Activated CD8-positive, alpha-beta memory T cell treated with anti-CD3 and anti-CD28 coated beads for 24 hours (primary cell): ENCODE measurements around the gene MAMSTR.
"Not testable (repeated sequence)": the region's sequence is repeated elsewhere in the genome, so short reads cannot be mapped to it uniquely, and the experiment has no call there.

Experiments
- DNase-seq: peaks from one replicate; pipeline ENCODE4 v3.0.0-alpha.2; 2020

Gene MAMSTR

DNA sequence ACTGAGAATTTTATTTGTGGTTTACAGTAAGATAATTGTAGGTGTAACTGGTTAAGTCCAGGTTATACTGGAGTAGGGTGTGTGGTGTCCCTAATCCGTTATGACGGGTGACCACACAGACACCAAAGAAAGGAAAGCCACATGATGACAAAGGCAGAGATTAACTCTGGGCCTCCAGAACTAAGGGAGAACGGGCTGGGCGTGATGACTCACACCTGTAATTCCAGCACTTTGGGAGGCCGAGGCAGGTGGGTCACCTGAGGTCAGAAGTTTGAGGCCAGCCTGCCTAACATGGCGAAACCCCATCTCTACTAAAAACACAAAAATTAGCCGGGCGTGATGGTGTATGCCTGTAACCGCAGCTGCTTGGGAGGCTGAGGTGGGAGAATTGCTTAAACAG is 33.9 kb downstream of the MAMSTR start:
- DNase-seq = no peak

DNA sequence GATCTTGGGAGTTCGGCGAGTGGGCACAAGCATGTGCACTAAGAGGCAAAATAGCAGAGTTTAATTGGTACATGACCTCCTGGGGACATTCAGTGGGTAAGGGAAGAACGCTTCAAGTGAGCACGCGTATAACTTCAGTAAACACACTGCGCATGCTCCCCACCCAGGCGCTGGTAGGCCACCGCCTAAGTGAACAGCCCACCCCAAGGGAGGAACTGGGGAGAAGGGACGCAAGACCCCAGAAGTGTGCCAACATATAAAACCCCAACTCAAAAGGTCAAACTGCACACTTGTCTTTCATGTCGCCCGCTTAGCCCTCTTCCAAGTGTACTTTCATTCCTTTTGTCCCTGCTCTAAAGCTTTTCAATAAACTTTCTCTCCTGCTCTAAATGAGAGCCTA is 36.2 kb downstream of the MAMSTR start:
- peak; percentile 62 for DNase-seq

DNA sequence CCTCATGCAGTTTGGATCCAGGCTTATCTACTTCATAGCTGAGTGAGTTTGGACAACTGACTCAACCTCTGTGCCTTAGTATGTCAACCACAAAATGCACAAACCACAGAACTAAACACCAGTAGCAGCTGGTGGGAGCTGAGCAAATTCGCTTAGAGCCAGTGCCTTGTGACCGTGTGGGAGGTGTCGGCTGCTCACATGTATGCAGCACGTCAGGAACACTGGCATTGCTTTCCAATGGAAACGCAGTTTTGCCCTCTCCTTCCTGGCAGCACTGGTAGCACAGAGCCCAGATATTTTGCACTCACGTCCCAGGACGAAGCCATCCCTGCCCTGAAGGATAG is 38.4 kb downstream of the MAMSTR start:
- no peak for DNase-seq

DNA sequence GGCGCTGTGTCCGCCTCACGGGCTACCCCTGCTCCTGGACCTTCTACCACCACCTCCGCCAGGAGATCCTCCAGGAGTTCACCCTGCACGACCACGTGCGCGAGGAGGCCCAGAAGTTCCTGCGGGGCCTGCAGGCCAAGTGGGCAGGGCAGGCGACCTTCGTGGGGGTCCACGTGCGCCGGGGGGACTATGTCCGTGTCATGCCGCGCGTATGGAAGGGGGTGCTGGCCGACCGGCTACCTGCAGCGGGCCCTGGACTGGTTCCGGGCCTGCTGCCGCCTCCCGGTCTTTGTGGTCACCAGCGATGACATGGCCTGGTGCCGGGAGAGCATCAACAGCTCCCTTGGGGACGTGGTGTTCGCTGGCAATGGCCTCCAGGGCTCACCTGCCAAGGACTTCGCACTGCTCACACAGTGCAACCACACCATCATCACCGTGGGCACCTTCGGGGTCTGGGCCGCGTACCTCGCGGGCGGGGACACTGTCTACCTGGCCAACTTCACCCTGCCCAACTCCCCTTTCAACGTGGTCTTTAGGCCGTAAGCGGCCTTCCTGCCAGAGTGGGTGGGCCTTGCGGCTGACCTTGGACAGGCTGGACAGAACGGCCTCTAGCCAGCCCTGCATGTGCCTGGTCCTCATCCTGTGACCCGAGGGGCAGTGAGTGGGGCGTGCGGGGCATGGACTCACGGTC is 38.9 kb downstream of the MAMSTR start:
- no peak for DNase-seq

DNA sequence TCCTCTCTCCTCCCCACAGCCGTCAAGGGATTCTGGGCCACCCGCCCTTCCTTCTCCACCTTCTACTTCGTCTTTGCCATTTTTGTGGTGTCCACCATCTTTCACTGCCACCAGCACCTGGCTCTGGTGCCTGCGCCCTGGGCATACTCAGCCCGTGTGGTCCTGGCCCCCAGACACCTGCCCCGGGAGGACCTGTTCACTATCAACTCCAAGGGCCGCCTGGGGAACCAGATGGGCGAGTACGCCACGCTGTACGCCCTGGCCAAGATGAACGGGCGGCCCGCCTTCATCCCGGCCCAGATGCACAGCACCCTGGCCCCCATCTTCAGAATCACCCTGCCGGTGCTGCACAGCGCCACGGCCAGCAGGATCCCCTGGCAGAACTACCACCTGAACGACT is 39.5 kb downstream of the MAMSTR start:
- not testable (repeated sequence) for DNase-seq

DNA sequence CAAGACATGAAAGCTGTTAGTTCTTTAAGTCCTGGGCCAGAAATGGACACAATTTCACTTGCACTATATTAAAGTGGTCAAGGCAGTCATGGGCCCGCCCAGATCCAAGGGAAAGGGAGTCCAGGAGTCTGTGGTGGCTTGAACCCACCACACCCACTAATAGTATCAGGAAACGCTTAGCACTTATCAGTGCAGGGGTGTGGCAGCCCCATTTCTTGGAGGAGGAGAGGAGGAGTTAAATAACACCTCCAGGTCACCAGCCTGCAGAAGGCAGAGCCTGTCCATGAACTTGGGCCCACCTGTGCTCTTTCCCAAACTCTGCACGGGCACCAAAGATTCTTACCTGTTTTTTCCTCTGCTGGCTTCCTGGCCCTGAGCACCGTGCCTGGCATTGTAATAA is 41.3 kb downstream of the MAMSTR start:
- DNase-seq = no peak

DNA sequence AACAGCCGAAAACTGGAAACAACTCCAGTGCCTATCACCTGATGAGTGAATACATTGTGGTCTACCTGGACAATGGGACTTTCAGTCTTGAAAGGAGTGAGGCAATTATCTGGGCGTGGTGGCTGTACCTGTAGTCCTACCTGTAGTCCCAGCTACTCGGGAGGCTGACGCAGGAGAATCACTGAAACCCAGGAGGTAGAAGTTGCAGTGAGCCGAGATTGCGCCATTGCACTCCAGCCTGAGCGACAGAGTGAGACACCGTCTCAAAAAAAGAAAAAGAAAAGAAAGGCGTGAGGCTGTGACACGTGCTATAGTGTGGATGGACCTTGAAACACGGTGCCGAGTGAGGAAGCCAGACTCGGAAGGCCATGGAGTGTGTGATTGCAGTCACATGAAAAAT is 42.6 kb downstream of the MAMSTR start:
- no peak for DNase-seq

DNA sequence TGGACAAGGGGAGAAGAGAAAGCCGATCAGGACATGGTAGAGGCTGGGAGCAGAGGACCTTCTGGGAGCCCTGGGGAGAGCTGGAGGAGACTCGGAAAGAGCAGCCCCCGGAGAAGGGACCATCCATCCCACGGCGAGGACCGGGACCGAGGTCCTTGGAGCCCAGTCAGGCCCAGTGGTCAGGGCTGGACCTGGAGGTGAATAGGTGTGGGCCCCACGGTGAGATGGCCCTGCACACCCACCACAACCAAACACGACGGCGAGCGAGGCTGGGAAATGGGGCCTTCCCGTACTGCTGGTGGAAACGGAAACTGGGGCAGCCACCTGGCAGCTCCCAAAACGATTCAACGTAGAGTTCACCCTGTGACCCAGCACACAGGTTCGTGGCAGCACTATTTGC is 43.0 kb downstream of the MAMSTR start:
- DNase-seq = no peak

DNA sequence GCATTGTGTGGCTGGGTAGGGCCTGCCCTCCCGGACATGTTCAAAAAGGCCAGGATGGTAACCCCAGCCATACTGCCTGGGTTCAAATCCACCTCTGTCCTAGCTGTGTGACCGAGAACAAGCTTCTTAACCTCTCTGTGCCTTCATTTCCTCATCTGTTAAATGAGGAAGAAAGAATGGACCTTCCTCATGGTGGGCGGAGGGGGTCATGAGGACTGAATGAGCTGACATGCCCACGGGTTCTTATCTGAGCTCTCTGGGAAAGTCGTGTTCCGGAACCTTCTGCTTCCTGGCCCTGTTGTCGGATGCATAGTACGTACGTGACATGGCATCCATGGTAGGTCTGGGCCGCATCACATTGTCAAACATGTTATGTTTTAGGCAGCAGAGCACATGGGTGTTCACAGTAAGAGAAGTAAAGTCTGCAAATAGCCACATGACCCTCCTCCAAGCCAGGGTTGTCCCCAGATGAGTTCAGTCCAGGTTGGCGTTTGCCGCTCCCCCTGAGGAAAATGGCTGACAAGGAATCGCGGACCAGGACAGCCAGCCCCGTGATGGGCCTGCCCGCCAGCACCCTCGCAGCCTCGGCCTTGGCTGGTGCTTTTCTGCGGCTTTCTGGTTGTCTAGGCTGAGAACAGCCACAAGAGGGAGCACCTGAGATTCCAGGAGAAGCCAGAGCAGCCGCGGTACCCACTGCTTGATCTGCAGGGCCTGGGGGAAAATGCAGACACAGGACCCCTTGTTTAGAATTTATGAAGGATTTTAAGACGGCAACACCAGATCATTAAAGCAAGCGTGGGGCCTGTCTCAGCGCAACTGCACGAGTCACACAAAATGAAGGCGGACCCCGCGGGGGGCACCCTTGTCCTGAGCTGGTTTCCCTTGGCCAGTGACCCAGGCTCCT is 44.4 kb downstream of the MAMSTR start:
- DNase-seq = peak; percentile 87

DNA sequence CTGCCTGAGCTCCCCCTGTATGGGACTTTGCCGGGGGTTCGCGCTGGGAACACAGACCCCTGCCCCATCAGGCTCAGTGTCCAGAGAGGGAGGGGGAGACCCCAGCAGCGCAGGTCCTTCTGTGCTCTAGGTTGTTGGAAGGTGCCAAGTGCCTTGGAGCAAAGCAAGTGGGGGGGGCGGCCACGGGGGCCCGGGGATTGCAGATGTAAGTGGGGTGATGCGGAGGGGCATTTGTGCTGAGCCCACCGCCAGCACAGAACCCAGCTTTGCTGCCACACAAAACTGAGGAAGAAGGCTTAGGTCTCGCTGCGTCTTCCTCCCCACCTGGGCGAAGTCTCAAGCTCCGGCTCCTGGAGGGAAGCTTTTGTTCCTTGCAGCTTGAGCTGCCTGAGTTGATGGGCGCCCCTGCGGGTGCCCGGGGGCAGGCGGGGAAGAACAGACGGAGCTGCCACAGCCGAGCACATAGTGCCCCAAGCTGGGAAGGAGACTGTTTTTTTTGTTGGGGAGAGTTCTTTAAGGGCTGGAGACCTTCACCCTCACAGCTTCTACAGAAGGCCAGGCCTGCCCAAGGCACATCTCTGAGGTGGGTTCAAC is 45.2 kb downstream of the MAMSTR start:
- DNase-seq = no peak

DNA sequence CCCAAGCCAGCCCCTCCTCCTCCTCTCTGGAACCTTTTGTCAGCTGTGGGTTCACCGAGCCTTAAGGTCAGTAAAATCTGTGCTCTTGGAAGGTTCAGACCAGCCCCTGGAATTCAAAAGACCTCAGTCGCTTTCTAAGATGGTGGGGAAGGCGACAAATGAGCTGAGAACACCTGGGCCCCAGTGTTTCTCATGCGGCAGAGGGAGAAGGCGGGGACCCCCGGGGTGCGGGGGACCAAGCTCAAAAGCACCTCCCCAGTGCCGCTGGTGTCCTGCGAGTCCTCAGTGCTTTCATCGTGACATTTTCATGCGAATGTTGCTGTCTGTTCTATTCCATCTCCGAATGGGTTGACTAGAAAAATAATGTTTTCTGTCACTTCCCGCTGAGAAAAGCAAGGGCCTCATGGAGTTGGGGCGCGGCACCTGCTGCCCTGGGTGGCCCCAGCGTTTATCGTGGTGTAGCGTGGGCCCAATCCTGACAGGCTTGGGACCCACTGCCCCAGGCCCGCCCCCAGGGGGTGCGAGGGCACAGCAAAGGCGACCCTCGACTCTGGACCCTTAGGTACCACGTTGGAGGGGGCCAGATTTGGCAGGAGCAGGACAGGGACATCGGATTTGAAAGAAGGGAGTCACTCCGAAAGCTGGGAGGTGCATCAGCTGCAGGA is 46.0 kb downstream of the MAMSTR start:
- no peak for DNase-seq

DNA sequence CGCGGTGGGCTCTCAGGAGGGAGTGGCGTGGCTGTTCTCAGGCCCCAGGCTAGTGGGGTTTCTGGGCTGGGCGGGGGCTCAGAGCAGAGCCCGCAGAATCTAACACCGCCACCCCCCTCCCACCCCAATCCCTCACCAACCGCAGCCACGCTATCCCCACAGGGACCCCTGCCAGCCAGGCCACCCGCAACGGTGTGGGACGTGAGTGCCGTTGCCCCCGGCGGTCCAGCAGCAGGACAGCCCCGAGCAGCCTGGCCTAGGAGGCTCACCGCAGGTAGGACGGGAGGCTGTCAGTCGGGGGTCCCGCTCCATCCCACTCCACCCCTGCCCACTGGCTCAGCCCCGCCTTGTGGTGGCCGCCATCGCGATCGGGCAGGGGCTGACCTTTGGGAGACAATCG is 46.5 kb downstream of the MAMSTR start, which contains the start of gene NTN5:
NTN5 (minus strand) TSS at position 24 of the 400 bp plus-strand sequence. CDS start 2,031 bp downstream, outside the sequence.
- DNase-seq = no peak

DNA sequence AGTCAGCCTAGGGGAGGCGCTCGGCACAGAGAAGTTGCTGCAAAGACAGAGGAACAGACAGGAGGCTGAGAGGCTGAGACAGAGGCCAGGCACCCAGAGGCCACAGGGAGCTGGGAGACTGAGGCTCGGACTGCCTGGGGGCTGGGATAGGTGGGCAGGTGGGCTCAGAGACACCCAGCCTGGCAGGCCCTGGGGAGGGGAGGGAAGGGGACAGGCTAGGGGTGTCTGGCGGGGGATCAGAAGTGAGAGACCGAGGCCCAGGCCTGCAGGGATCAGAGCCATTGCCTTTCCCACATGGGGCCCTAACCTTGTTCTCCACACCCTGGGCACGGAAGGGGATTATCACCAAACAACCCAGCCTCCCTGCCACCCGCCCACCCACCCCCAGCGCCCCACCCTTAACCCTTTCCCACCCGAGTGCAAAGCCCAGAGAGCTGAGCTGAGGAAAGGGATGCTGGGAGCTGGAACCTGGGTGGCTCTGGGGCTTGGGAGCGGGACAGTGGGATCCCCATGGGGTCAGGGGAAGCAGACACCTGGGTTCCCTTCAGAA is 48.0 kb downstream of the MAMSTR start:
- DNase-seq = no peak

DNA sequence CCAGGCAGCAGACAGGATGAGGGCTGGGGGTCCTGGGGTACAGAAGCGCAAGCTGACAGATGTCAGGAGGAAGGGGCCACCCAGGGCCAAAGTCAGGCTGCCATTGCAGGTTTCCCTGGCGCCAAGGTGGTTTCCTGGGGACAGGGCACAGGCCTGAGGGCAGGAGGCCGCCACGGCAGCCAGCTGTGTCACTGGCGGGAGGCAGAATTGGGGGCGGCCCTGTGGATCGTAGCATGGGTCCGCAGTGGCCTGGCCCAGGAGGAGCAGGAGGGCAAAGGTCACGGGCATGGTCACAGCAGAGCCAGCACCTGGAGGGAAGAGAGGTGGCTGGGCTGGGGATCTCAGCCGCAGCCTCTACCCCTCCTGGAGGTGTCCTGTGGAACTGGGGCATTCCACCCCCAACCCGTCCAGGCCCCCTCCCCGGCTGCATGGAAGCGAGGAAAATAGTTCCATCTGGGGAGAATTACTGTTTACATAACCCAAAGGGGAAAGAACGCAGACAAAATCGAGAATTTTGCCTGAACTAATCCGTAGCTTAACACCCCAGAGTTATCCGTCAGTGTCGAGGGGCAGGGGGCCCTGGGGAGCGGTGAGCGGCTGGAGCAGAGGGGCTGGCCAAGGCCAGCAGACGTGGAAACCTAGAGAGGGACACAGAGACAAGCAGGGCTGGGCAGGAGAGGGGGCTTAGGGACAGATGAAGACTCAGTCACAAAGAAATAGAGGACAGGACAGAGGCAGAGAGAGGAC is 48.7 kb downstream of the MAMSTR start:
- DNase-seq = no peak

DNA sequence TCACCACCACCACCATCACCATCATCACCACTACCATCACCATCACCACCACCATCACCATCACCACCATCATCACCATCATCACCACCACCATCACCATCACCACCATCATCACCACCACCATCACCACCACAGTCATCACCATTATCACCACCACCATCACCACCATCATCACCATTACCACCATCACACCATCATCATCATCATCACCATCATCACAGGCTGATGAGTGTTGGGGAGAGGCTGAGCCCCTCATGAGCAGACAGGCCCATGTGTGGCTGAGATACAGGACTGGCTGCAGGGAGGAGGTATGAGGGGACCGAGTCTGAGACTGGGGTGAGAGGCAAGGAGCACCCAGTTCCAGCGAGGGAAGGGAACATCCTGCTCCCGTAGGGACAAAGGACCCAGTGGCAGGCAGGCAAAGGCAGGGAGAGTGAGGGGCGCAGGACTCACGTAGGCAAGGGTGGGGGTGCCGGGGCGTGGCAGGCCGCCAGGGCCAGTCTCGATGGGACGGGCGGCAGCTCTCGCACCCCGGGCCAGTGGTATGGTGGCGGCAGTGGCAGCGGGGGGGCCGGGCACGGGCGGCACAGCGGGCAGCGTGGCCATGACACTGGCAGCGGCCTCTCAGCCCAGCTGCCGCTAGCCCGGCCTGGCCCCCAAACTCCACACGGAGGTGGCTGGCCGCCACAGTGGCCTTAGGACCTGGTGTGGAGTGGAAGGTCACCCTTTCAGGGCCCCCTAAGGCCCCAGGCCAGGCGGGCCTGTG is 49.4 kb downstream of the MAMSTR start:
- no peak for DNase-seq

DNA sequence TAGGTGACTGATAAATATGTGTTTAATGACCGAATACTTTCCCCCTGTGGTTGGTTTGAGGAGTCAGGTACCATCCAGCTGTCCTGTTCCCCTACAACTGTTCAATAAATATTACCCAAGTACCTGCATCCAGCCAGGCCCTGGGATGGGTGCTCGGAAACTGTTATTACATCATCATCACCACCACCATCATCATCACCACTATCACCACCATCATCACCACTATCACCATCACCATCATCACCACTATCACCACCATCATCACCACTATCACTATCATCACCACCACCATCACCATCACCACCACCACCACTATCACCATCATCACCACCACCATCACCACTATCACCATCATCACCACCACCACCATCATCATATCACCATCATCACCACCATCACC is 50.8 kb downstream of the MAMSTR start:
- DNase-seq = no peak

DNA sequence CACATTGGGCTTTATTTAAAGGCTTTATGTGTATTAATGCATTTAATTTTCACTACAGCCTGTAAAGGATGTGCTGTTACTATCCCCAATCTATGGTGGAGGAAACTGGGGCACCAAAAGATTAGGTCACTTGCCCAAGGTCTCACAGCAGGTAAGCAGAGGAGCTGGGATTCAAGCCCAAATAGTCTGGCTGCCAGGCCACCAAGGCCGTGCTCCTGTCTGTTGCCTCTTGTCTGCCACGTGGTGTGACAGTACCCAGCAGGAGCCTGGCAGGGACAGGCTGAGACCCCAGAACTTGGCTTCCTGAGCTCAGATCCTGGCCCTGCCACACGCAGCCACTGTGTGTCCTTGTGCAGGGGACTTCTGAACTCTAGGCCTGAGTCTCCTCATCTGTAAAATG is 51.2 kb downstream of the MAMSTR start:
- no peak for DNase-seq

DNA sequence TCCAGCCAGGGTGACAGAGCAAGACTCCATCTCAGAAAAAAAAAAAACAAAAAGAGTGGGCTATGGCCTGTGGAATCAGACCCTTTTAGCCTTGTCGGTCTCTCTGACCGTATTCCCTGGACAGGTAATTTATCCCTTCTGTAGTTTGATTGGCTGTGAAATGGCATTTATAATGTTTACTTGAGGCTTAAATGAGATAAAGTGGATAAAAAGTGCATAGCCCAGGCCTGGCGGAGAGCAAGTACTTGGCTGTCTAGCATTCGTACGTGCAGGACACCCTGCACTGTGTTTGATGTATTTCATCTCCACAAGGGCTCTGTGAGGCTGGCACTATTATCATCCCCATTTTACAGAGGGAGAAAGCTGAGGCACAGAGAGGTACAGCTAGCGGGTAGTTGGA is 53.7 kb downstream of the MAMSTR start:
- DNase-seq = no peak

DNA sequence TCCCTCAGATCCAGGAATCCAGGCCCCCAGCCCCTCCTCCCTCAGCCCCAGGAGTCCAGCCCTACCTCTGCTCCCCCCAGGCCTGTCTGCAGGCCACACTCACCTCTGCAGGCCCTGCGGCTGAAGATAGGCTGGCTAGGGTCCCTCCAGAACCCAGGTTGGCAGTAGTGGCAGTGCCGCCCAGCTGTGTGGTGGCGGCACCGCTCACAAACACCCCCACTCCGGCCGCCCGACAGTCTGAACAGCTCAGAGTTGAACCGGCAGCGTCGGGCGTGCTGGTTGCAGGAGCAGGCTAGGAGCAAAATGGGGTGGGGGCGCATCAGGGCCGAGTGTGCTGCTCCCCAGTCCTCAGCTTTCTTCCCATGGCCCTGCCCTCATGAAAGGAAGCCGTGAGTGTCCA is 55.0 kb downstream of the MAMSTR start:
- no peak for DNase-seq

DNA sequence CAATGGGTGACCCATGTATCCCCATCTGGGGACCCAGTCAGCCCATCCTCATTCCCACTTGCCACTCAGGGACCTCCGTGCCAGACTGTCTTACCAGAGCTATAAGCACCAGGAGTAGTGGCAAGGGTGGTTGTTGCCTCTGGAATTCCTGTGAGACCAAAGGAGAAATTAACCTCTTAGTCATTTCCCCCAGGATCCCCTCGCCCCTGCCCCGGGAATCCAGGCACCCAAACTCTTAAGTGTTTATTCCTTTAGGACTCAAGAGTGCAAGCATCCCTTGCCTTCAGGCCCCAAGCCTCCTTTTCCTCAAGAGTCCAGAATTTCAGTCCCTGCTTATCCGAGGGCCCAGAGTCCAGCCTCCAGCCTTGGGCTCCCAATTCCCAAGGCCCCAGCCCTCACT is 55.9 kb downstream of the MAMSTR start:
- no peak for DNase-seq
